SK-N-MC (cell line): Measurements from ENCODE around the gene SEPSECS.
"Not testable (repeated sequence)": the region's sequence is repeated elsewhere in the genome, so short reads cannot be mapped to it uniquely, and the experiment has no call there.

Experiments used
- DNase-seq: peaks from one replicate; pipeline ENCODE4 v3.0.0-alpha.2; 2011; ENCODE audit warnings: low read depth, low spot score
- H3K27ac ChIP-seq: fragments of 200-600 bp; sonication (generic); 2 replicates; pipeline ENCODE4 v1.5.1; 2016; ENCODE audit warnings: mixed run types
- H3K36me3 ChIP-seq: fragments of 200-600 bp; sonication (generic); 2 replicates; pipeline ENCODE4 v1.6.1; 2017; ENCODE audit warnings: antibody characterized with exemption, low read length, mixed read lengths; ENCODE audit not compliant: insufficient read depth
- H3K4me3 ChIP-seq: fragments of 200-600 bp; sonication (generic); 2 replicates; pipeline ENCODE4 v1.5.1; 2016
- H3K9ac ChIP-seq: fragments of 200-600 bp; sonication (generic); 2 replicates; pipeline ENCODE4 v1.8.0; 2017; ENCODE audit warnings: mixed run types, mixed read lengths; ENCODE audit not compliant: insufficient read length
- H3K9me3 ChIP-seq: fragments of 200-600 bp; sonication (generic); 2 replicates; pipeline ENCODE4 v1.6.1; 2017; ENCODE audit warnings: low read depth, mild to moderate bottlenecking, antibody characterized with exemption, low read length, moderate library complexity, mixed read lengths
- EZH2 ChIP-seq: fragments of 200-600 bp; sonication (generic); IDR thresholded peaks from one replicate; pipeline ENCODE4 v1.6.1; 2017; ENCODE audit warnings: antibody characterized with exemption
- FOXP2 ChIP-seq: optimal IDR thresholded peaks from 2 replicates; pipeline ENCODE3; 2011; ENCODE audit warnings: mild to moderate bottlenecking, moderate library complexity; ENCODE audit not compliant: insufficient read depth; ENCODE audit errors: extremely low read length, control extremely low read depth
- POLR2AphosphoS5 ChIP-seq: IDR thresholded peaks from 2 replicates; pipeline ENCODE4 v1.6.1; 2012; ENCODE audit warnings: mild to moderate bottlenecking, low read depth, low read length, borderline replicate concordance

Gene SEPSECS

DNA sequence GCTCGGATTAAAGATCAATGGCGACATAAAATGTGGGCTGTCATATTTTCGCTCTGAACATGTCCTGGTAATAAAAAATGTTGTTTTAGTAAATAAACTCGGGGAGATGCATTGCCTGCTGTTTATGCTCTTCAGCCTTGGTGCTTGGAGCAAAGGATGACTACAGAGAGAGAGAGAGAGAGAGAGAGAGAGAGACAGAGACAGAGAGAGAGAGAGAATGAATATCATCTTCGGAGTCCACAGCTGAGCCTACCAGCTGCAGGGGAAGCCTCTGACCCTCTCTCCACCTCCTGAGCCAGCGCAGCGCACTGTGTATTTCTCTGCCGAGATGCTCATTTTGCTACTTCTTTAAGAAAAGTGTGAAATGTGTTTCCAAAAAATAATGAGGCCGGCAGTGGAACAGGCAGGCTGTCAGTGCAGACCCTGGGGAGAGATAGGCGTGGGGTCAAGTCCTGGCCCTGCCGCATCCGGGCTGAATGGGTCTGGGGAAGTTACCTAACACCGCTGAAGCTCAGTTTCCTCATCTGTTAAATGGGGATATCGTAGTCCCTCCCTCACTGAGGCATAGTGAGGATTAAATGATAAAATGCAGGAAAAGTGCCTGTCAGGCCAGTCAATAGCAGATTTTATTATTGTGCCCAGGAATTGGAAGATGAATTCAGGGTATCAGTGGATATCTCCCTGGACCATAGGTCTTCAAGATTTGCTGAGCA lies 71.0 kb downstream of the SEPSECS start:
- no peaks in the 10 kb centered on the region for H3K36me3 ChIP-seq
- no peak overlapping the region for H3K27ac ChIP-seq
- peak overlapping the region; percentile 64; the same call in 1 of the 2 replicates for H3K4me3 ChIP-seq
- no peaks in the 10 kb centered on the region for H3K9me3 ChIP-seq
- H3K9ac ChIP-seq, result no peak overlapping the region
- DNase-seq, result no peak
- TF ChIP-seq POLR2AphosphoS5 (no peak), FOXP2 (no peak), EZH2 (no peak)

DNA sequence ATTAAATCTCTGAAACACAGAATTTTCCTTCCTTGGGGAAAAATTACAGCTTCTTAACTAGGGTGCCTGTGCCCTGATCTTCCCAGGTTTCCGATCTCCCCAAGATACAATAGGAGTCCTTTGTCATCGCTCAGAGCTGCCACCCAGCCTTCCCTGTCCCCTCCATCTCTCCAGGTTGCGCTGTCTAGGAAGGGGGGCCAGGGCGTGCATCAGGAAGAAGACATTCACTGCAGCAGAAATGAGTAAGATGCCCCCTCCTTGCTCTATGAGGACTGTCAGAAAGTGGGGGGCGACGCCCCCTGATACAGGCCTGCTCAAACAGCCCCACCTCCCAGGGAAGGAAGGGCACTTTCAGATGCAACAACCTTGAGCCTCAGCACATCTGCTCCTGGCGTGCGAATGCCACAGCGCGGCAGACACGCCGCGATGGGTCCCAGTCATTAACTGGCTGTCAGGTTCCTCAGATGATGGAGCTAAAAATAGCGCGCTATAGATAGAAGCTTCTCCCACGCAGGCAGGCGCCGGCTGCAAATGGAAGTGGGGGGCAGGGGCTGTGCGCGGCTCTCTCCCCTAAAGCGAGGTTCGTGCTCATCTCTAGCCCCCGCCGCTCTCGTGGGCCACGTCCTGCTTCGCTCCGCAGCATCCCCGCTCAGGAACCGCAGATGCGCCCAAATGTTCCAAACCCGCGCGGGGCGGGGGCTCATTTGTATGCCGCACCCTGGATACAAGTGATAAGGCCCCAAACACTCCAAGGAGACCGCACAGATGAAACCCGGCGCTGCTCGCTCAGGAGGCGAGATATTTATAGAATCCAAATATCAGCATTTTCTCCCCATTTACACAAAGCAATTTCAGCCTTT lies 71.9 kb downstream of the SEPSECS start:
- H3K9ac ChIP-seq, result no peak overlapping the region
- no peaks in the 10 kb centered on the region for H3K36me3 ChIP-seq
- H3K4me3 ChIP-seq, result peak overlapping the region; percentile 64
- DNase-seq, result no peak
- H3K27ac ChIP-seq, result no peak overlapping the region
- no peaks in the 10 kb centered on the region for H3K9me3 ChIP-seq
- TF ChIP-seq FOXP2, result no peak
- no peak for TF ChIP-seq EZH2
- no peak for TF ChIP-seq POLR2AphosphoS5

DNA sequence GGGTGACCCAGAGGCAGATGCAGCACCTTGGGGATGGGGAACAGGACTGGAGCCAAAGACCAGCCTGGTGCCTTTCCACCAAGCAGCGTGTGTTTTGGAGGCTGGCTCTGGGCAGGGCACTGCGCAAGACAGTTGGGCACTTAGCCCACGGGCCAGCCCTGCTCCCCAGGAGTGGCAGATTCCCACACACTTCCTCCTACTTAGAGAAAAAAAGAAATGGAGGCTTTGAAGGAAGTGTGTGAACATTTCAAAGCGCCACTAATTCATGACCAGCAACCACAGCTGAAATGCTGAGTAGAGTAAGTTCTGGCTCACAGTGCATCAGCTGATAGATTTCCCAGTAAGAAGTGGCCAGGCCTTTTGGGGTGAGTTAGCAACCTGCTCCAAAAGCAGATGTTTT lies 74.6 kb downstream of the SEPSECS start:
- Histone ChIP-seq H3K27ac (no peak overlapping the region), H3K9ac (no peak overlapping the region), H3K9me3 (no peaks in the 10 kb centered on the region), H3K4me3 (no peak overlapping the region), H3K36me3 (no peaks in the 10 kb centered on the region)
- DNase-seq, result no peak
- TF ChIP-seq POLR2AphosphoS5 (no peak), EZH2 (no peak), FOXP2 (no peak)

DNA sequence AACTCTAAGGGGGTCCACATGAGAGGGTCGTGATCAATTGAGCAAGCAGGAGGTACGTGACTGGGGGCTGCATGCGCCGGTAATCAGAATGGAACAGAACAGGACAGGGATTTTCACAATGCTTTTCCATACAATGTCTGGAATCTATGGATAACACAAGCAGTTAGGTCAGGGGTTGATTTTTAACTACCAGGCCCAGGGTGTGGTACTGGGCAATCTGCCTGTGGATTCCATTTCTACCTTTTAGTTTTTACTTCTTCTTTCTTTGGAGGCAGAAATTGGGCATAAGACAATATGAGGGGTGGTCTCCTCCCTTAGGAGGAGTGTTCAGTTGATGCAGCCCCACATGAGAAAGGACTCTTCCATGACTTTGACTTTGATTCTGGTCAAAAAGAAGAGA lies 76.8 kb downstream of the SEPSECS start:
- not testable (repeated sequence) for H3K9ac ChIP-seq, H3K27ac ChIP-seq, H3K9me3 ChIP-seq, H3K36me3 ChIP-seq, DNase-seq, H3K4me3 ChIP-seq

DNA sequence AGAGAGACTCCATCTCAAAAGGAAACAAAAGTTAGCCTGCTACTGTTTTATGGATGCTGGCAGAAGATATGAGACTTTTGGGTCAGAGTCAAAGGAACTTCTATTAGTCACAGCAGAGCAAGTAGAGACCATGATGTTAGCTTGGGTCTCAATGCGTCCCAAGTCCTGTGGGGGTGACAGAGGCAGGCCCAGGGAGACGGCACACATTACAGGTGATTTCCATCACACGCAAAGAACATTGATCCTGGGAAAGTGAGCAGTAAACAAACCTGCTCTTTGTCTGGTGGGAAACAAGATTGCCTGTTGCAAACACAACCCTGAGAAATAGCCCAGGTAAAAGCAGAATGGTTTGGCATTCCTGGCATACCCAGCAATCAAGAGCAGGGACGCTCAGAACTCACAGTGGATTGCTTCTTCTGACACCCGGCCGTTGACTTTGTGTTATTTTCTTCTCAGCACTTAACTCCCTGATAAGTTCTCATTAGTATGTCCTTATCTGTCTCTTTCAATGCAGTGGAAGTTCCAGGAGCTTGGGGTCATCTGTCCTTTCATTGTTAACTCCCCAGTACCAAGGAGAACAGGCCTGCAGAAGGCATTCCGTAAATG lies 78.3 kb downstream of the SEPSECS start:
- no peak overlapping the region for H3K27ac ChIP-seq
- H3K36me3 ChIP-seq, result no peaks in the 10 kb centered on the region
- no peaks in the 10 kb centered on the region for H3K9me3 ChIP-seq
- no peak overlapping the region for H3K4me3 ChIP-seq
- no peak overlapping the region for H3K9ac ChIP-seq
- TF ChIP-seq FOXP2, result no peak
- no peak for TF ChIP-seq EZH2
- TF ChIP-seq POLR2AphosphoS5, result no peak
- DNase-seq, result no peak

DNA sequence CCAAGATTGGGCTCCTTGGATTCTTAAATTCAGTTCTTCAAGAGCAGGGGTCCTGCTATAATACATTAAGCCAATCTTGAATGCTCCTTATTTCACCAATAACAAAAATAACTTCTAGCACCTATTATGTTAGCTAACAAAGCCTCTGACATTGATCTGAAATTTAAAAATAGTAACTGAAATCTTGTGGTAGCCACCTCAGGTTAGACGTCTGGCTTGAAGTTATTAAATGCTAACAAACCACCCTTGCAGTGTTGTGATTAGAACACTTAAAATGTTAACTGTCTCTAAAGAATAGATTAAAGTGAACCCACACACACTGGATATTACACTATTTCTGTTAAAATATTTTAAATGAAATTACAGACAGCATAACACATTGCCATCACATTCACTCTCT lies 79.7 kb downstream of the SEPSECS start:
- H3K27ac ChIP-seq, result no peak overlapping the region
- H3K9ac ChIP-seq, result no peak overlapping the region
- H3K4me3 ChIP-seq, result no peak overlapping the region
- DNase-seq, result no peak
- H3K36me3 ChIP-seq, result no peaks in the 10 kb centered on the region
- no peaks in the 10 kb centered on the region for H3K9me3 ChIP-seq
- TF ChIP-seq POLR2AphosphoS5, result no peak
- TF ChIP-seq FOXP2, result no peak
- no peak for TF ChIP-seq EZH2

DNA sequence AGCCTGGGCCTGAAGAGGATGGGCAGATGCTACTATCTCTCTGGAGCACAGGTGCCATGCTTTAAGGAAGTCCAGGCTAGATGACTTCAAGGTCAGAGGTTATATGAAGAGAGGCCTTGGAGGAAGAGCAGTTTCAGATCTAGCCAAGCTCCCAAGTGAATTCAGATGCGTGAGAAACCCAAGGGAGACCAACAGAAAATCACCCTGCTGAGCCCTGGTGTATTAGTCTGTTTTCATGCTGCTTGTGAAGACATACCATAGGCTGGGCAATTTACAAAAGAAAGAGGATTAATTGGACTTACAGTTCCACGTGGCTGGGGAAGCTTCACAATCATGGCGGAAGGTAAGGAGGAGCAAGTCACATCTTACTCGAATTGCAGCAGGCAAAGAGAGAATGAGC lies 81.7 kb downstream of the SEPSECS start:
- H3K9ac ChIP-seq, result no peak overlapping the region
- TF ChIP-seq FOXP2 (no peak), EZH2 (no peak), POLR2AphosphoS5 (no peak)
- H3K27ac ChIP-seq, result no peak overlapping the region
- DNase-seq, result no peak
- H3K36me3 ChIP-seq, result no peaks in the 10 kb centered on the region
- H3K4me3 ChIP-seq, result no peak overlapping the region
- H3K9me3 ChIP-seq, result no peaks in the 10 kb centered on the region

DNA sequence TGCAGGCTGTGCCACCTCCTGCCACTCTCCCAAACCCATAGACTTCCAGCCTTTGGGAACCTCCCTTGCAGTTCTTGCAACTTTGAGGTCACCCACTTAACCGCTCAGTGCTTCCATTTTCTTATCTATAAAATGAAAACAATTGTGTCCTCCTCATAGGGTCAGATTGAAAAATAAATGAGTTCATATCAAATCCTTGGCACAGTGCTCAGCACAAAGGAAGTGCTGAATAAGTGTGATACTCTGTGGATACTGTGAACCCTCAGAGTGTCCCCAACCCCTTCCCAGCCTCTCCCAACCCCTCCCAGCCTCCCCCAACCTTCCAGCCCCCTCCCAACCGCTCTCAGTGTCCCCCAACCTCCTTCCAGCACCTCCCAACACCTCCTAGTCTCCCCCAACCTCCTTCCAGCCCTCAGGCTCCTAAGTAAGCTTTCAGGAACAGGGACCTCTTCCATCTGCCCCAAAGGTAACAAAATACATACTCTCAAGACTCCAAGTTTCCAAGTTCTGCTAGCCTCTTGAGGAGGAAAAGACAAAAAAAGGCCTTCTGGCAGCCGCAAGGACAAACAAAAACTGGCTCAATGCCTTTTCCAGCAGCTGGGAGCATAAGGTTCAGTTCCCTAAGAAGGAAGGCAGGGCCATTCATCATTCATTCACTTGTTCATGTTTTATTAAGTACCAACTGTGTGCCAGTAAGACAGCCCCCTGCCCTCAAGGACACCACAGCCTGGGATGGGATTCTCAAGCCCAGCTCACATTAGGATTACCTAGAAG lies 83.4 kb downstream of the SEPSECS start:
- H3K4me3 ChIP-seq, result no peak overlapping the region
- no peak overlapping the region for H3K9ac ChIP-seq
- no peak for DNase-seq
- no peaks in the 10 kb centered on the region for H3K9me3 ChIP-seq
- no peaks in the 10 kb centered on the region for H3K36me3 ChIP-seq
- H3K27ac ChIP-seq, result no peak overlapping the region
- no peak for TF ChIP-seq POLR2AphosphoS5
- no peak for TF ChIP-seq EZH2
- no peak for TF ChIP-seq FOXP2
